GM23338 (cell line): Measurements from ENCODE around the gene EN2. TPM values are rescaled to one million over a fixed set of nuclear protein-coding genes. Genes with fewer than 3 reads are reported as not detected.

Experiments
- ATAC-seq: fragments of 200-7000 bp; cut with Tn5 transposase; 3 replicates; pipeline ENCODE4 v1.9.1; 2020
- DNase-seq: peaks from one replicate; pipeline ENCODE4 v3.0.0-alpha.2; 2015; ENCODE audit warnings: low spot score
- H2AFZ ChIP-seq: fragments of 200-600 bp; sonication (generic); 2 replicates; pipeline ENCODE4 v1.8.0; 2016; ENCODE audit warnings: antibody characterized with exemption, mild to moderate bottlenecking, moderate library complexity
- H3F3A ChIP-seq: fragments of 200-600 bp; sonication (generic); replicated peaks from 2 replicates; pipeline ENCODE4 v1.8.0; 2017; ENCODE audit warnings: antibody characterized with exemption, mixed run types, low read depth
- H3K27ac ChIP-seq: fragments of 200-600 bp; sonication (generic); 2 replicates; pipeline ENCODE4 v1.6.1; 2016; ENCODE audit warnings: low read depth
- H3K27me3 ChIP-seq: fragments of 200-600 bp; sonication (generic); 2 replicates; pipeline ENCODE4 v1.8.0; 2016; ENCODE audit warnings: mild to moderate bottlenecking, mixed run types, moderate library complexity; ENCODE audit not compliant: insufficient read depth
- H3K36me3 ChIP-seq: fragments of 200-600 bp; sonication (generic); 2 replicates; pipeline ENCODE4 v1.8.0; 2016; ENCODE audit warnings: mild to moderate bottlenecking; ENCODE audit not compliant: insufficient read depth
- H3K4me1 ChIP-seq: fragments of 200-600 bp; sonication (generic); 2 replicates; pipeline ENCODE4 v1.8.0; 2016; ENCODE audit warnings: mild to moderate bottlenecking, moderate library complexity; ENCODE audit not compliant: insufficient read depth
- H3K4me2 ChIP-seq: fragments of 200-600 bp; sonication (generic); 2 replicates; pipeline ENCODE4 v1.7.1; 2017; ENCODE audit warnings: mixed run types
- H3K4me3 ChIP-seq: fragments of 200-600 bp; sonication (generic); 2 replicates; pipeline ENCODE4 v1.6.1; 2016; ENCODE audit warnings: mixed run types
- H3K79me2 ChIP-seq: fragments of 200-600 bp; sonication (generic); replicated peaks from 2 replicates; pipeline ENCODE4 v1.8.0; 2017; ENCODE audit warnings: mild to moderate bottlenecking; ENCODE audit not compliant: insufficient read depth
- H3K9me2 ChIP-seq: fragments of 200-600 bp; sonication (generic); 2 replicates; pipeline ENCODE4 v1.8.0; 2017; ENCODE audit not compliant: insufficient read depth
- H4K20me1 ChIP-seq: fragments of 200-600 bp; sonication (generic); replicated peaks from 2 replicates; pipeline ENCODE4 v1.8.0; 2017; ENCODE audit warnings: mild to moderate bottlenecking; ENCODE audit not compliant: insufficient read depth
- H3K27ac Mint-ChIP-seq: 2 replicates; pipeline ENCODE4 v1.8.0; 2020; ENCODE audit warnings: inconsistent platforms, mild to moderate bottlenecking, moderate library complexity, mixed read lengths
- H3K27me3 Mint-ChIP-seq: 3 replicates; pipeline ENCODE4 v1.8.0; 2022; ENCODE audit warnings: low read depth, mild to moderate bottlenecking, moderate library complexity, mixed read lengths, inconsistent platforms; ENCODE audit not compliant: insufficient read depth, poor library complexity
- H3K36me3 Mint-ChIP-seq: 3 replicates; pipeline ENCODE4 v1.8.0; 2021; ENCODE audit warnings: low read depth, mild to moderate bottlenecking, inconsistent platforms, moderate library complexity, mixed read lengths
- H3K4me1 Mint-ChIP-seq: 3 replicates; pipeline ENCODE4 v1.8.0; 2020; ENCODE audit warnings: mild to moderate bottlenecking, inconsistent platforms, mixed read lengths
- H3K4me3 Mint-ChIP-seq: 3 replicates; pipeline ENCODE4 v1.8.0; 2021; ENCODE audit warnings: moderate library complexity, mild to moderate bottlenecking, inconsistent platforms, mixed read lengths
- H3K9me3 Mint-ChIP-seq: 3 replicates; pipeline ENCODE4 v1.8.0; 2020; ENCODE audit warnings: moderate library complexity, mild to moderate bottlenecking, inconsistent platforms, mixed read lengths
- CREB1 ChIP-seq: fragments of 250-450 bp; sonication (Bioruptor Pico); IDR thresholded peaks from 2 replicates; pipeline ENCODE4 v1.5.0; 2020; ENCODE audit warnings: low read depth, mild to moderate bottlenecking, moderate library complexity
- EZH2 ChIP-seq: fragments of 200-600 bp; sonication (generic); IDR thresholded peaks from one replicate; pipeline ENCODE4 v1.8.0; 2017; ENCODE audit warnings: antibody characterized with exemption, mild to moderate bottlenecking, low read depth; ENCODE audit not compliant: unreplicated experiment
- EZH2phosphoT487 ChIP-seq: fragments of 200-600 bp; sonication (generic); IDR thresholded peaks from one replicate; pipeline ENCODE4 v1.8.1; 2018; ENCODE audit warnings: antibody characterized with exemption; ENCODE audit not compliant: unreplicated experiment
- JUNB ChIP-seq: IDR thresholded peaks from one replicate; pipeline ENCODE4 v1.6.1; 2016; ENCODE audit warnings: antibody characterized with exemption; ENCODE audit not compliant: unreplicated experiment
- NANOG ChIP-seq: IDR thresholded peaks from 2 replicates; pipeline ENCODE4 v1.6.1; 2016; ENCODE audit warnings: antibody characterized with exemption, borderline replicate concordance
- POLR2AphosphoS5 ChIP-seq: IDR thresholded peaks from 2 replicates; pipeline ENCODE4 v1.6.1; 2016; ENCODE audit warnings: antibody characterized with exemption, low read depth
- STAT1 ChIP-seq: IDR thresholded peaks from one replicate; pipeline ENCODE4 v1.6.1; 2016; ENCODE audit warnings: antibody characterized with exemption; ENCODE audit not compliant: unreplicated experiment
- ZNF114 ChIP-seq: fragments of 250-450 bp; sonication (Bioruptor Pico); IDR thresholded peaks from 2 replicates; pipeline ENCODE4 v1.5.0; 2020; ENCODE audit warnings: mild to moderate bottlenecking, moderate library complexity
- ZNF331 ChIP-seq: fragments of 250-450 bp; sonication (Bioruptor Pico); IDR thresholded peaks from 2 replicates; pipeline ENCODE4 v1.5.0; 2020; ENCODE audit warnings: low read depth, mild to moderate bottlenecking, moderate library complexity
- polyA plus RNA-seq: library from polyadenylated mRNA; unstranded; fragments of >200 nt; fragmentation: Nextera tagmentation; extraction: Ambion mirVana; gene quantifications from 2 replicates; pipeline ENCODE4 v1.2.1, GENCODE V29; 2016
- total RNA-seq: library from RNA; depleted of rRNA; stranded (reverse); fragments of >200 nt; shearing (Covaris generic); gene quantifications from 2 replicates; pipeline ENCODE4 v1.2.3, GENCODE V29; 2014
- TF ChIP-seq, protein P1 (sequence below), 2 experiments: fragments of 200-600 bp in 1 of 2; sonication (generic) in 1 of 2; conservative IDR thresholded peaks; 2 replicates each; pipeline versions ENCODE4 v1.5.1 to v1.6.1; 2016 to 2017; ENCODE audit warnings: antibody characterized with exemption in 2 of 2, low read depth in 2 of 2, mild to moderate bottlenecking in 2 of 2, moderate library complexity in 1 of 2
- TF ChIP-seq, protein P2 (sequence below): fragments of 250-450 bp; sonication (Bioruptor Pico); IDR thresholded peaks from 2 replicates; pipeline ENCODE4 v1.5.0; 2020; ENCODE audit warnings: mild to moderate bottlenecking, moderate library complexity
- TF ChIP-seq, protein P3 (sequence below): IDR thresholded peaks from 2 replicates; pipeline ENCODE4 v1.6.1; 2016; ENCODE audit warnings: antibody characterized with exemption
- TF ChIP-seq, protein P4 (sequence below): IDR thresholded peaks from one replicate; pipeline ENCODE4 v1.6.1; 2018; ENCODE audit warnings: antibody characterized with exemption; ENCODE audit not compliant: unreplicated experiment

EN2 gene
- total and polyA plus RNA-seq, 2 experiments from 2014 or later, result not detected

DNA sequence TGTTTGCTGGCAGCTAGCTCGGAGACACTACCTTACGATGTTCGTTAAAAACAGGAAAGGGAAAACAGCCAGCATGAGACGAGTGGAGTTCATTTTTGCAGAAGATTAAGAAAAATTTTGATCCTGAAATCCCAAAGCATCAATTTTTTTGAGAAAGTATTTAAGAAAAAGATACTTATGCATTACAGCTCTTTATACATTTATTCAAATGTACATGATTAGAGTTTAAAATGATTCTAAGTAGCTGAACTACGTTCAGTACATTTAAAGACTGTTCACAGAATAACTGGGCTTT lies 53.7 kb downstream of the EN2 start:
- H3K79me2 ChIP-seq, result no peaks in the 10 kb centered on the region
- peak overlapping the region; percentile 75; the same call in 1 of the 2 replicates for H3K4me2 ChIP-seq
- H3K4me1 ChIP-seq, result peaks cover 43% of the 10 kb centered on the region
- no peak overlapping the region for H3K4me3 ChIP-seq
- H4K20me1 ChIP-seq, result peaks cover 19% of the 10 kb centered on the region; the same call in 1 of the 2 replicates
- H3K9me2 ChIP-seq, result no peaks in the 10 kb centered on the region
- no peaks in the 10 kb centered on the region for H3K36me3 Mint-ChIP-seq
- H3K27me3 ChIP-seq, result peaks cover 95% of the 10 kb centered on the region
- peaks cover 13% of the 10 kb centered on the region; the same call in 1 of the 2 replicates for H3F3A ChIP-seq
- no peak overlapping the region for H3K27ac Mint-ChIP-seq
- no peak overlapping the region for H3K4me3 Mint-ChIP-seq
- no peak overlapping the region for H2AFZ ChIP-seq
- no peaks in the 10 kb centered on the region for H3K9me3 Mint-ChIP-seq
- TF ChIP-seq POLR2AphosphoS5 (no peak), JUNB (no peak), EZH2phosphoT487 (no peak), ZNF114 (CRISPR knock-in tag) (no peak), CREB1 (no peak), ZNF331 (CRISPR knock-in tag) (no peak), EZH2 (no peak), STAT1 (no peak), NANOG (no peak)
- TF ChIP-seq, protein P1, sequence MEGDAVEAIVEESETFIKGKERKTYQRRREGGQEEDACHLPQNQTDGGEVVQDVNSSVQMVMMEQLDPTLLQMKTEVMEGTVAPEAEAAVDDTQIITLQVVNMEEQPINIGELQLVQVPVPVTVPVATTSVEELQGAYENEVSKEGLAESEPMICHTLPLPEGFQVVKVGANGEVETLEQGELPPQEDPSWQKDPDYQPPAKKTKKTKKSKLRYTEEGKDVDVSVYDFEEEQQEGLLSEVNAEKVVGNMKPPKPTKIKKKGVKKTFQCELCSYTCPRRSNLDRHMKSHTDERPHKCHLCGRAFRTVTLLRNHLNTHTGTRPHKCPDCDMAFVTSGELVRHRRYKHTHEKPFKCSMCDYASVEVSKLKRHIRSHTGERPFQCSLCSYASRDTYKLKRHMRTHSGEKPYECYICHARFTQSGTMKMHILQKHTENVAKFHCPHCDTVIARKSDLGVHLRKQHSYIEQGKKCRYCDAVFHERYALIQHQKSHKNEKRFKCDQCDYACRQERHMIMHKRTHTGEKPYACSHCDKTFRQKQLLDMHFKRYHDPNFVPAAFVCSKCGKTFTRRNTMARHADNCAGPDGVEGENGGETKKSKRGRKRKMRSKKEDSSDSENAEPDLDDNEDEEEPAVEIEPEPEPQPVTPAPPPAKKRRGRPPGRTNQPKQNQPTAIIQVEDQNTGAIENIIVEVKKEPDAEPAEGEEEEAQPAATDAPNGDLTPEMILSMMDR (conservative IDR thresholded peaks at IDR 0.05; ENCODE audit: low read depth in 2 of 2), result no peak
- TF ChIP-seq, protein P2, sequence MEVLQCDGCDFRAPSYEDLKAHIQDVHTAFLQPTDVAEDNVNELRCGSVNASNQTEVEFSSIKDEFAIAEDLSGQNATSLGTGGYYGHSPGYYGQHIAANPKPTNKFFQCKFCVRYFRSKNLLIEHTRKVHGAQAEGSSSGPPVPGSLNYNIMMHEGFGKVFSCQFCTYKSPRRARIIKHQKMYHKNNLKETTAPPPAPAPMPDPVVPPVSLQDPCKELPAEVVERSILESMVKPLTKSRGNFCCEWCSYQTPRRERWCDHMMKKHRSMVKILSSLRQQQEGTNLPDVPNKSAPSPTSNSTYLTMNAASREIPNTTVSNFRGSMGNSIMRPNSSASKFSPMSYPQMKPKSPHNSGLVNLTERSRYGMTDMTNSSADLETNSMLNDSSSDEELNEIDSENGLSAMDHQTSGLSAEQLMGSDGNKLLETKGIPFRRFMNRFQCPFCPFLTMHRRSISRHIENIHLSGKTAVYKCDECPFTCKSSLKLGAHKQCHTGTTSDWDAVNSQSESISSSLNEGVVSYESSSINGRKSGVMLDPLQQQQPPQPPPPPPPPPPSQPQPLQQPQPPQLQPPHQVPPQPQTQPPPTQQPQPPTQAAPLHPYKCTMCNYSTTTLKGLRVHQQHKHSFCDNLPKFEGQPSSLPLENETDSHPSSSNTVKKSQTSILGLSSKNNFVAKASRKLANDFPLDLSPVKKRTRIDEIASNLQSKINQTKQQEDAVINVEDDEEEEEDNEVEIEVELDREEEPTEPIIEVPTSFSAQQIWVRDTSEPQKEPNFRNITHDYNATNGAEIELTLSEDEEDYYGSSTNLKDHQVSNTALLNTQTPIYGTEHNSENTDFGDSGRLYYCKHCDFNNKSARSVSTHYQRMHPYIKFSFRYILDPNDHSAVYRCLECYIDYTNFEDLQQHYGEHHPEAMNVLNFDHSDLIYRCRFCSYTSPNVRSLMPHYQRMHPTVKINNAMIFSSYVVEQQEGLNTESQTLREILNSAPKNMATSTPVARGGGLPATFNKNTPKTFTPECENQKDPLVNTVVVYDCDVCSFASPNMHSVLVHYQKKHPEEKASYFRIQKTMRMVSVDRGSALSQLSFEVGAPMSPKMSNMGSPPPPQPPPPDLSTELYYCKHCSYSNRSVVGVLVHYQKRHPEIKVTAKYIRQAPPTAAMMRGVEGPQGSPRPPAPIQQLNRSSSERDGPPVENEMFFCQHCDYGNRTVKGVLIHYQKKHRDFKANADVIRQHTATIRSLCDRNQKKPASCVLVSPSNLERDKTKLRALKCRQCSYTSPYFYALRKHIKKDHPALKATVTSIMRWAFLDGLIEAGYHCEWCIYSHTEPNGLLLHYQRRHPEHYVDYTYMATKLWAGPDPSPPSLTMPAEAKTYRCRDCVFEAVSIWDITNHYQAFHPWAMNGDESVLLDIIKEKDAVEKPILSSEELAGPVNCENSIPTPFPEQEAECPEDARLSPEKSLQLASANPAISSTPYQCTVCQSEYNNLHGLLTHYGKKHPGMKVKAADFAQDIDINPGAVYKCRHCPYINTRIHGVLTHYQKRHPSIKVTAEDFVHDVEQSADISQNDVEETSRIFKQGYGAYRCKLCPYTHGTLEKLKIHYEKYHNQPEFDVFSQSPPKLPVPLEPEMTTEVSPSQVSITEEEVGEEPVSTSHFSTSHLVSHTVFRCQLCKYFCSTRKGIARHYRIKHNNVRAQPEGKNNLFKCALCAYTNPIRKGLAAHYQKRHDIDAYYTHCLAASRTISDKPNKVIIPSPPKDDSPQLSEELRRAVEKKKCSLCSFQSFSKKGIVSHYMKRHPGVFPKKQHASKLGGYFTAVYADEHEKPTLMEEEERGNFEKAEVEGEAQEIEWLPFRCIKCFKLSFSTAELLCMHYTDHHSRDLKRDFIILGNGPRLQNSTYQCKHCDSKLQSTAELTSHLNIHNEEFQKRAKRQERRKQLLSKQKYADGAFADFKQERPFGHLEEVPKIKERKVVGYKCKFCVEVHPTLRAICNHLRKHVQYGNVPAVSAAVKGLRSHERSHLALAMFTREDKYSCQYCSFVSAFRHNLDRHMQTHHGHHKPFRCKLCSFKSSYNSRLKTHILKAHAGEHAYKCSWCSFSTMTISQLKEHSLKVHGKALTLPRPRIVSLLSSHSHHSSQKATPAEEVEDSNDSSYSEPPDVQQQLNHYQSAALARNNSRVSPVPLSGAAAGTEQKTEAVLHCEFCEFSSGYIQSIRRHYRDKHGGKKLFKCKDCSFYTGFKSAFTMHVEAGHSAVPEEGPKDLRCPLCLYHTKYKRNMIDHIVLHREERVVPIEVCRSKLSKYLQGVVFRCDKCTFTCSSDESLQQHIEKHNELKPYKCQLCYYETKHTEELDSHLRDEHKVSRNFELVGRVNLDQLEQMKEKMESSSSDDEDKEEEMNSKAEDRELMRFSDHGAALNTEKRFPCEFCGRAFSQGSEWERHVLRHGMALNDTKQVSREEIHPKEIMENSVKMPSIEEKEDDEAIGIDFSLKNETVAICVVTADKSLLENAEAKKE (CRISPR knock-in tag), result no peak
- TF ChIP-seq, protein P3, sequence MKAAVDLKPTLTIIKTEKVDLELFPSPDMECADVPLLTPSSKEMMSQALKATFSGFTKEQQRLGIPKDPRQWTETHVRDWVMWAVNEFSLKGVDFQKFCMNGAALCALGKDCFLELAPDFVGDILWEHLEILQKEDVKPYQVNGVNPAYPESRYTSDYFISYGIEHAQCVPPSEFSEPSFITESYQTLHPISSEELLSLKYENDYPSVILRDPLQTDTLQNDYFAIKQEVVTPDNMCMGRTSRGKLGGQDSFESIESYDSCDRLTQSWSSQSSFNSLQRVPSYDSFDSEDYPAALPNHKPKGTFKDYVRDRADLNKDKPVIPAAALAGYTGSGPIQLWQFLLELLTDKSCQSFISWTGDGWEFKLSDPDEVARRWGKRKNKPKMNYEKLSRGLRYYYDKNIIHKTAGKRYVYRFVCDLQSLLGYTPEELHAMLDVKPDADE, result no peak
- TF ChIP-seq, protein P4, sequence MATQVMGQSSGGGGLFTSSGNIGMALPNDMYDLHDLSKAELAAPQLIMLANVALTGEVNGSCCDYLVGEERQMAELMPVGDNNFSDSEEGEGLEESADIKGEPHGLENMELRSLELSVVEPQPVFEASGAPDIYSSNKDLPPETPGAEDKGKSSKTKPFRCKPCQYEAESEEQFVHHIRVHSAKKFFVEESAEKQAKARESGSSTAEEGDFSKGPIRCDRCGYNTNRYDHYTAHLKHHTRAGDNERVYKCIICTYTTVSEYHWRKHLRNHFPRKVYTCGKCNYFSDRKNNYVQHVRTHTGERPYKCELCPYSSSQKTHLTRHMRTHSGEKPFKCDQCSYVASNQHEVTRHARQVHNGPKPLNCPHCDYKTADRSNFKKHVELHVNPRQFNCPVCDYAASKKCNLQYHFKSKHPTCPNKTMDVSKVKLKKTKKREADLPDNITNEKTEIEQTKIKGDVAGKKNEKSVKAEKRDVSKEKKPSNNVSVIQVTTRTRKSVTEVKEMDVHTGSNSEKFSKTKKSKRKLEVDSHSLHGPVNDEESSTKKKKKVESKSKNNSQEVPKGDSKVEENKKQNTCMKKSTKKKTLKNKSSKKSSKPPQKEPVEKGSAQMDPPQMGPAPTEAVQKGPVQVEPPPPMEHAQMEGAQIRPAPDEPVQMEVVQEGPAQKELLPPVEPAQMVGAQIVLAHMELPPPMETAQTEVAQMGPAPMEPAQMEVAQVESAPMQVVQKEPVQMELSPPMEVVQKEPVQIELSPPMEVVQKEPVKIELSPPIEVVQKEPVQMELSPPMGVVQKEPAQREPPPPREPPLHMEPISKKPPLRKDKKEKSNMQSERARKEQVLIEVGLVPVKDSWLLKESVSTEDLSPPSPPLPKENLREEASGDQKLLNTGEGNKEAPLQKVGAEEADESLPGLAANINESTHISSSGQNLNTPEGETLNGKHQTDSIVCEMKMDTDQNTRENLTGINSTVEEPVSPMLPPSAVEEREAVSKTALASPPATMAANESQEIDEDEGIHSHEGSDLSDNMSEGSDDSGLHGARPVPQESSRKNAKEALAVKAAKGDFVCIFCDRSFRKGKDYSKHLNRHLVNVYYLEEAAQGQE, result no peak
- H3K27ac ChIP-seq, result no peak overlapping the region
- peaks cover 45% of the 10 kb centered on the region for H3K4me1 Mint-ChIP-seq
- no peak for DNase-seq
- peaks cover 89% of the 10 kb centered on the region for H3K27me3 Mint-ChIP-seq
- ATAC-seq, result no peak
- H3K36me3 ChIP-seq, result no peaks in the 10 kb centered on the region
